ENCODE results near the gene NPFFR1.

DNA sequence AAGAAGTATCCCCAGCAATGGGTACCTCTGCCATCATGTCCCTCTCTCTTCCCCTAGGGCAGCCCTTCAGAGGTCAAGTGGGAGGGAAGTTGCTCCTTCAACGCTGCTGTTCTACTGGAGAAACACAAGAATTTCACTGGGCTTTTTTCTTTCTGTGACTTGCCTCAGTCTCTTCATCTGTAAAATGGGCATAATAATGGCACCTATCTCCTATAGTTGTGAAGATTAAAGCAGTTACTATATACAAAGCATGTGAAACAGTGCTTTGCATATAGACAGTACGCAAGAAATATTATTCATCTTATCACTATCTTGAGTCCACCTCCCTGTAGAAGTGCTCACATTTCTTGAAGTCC, 1.6 kb upstream of the NPFFR1 start:
- TF ChIP-seq POLR2AphosphoS5 (IDR thresholded peaks at IDR 0.05; ENCODE audit: low read depth) (no peak), CTCF (conservative IDR thresholded peaks at IDR 0.05; ENCODE audit: low read depth in 2 of 2) (no peak), CREB1 (CRISPR knock-in tag; IDR thresholded peaks at IDR 0.05; ENCODE audit: low read depth) (no peak), JUNB (IDR thresholded peaks at IDR 0.05; ENCODE audit: unreplicated experiment) (no peak), EZH2 (IDR thresholded peaks at IDR 0.05; ENCODE audit: low read depth, unreplicated experiment) (no peak), EZH2phosphoT487 (IDR thresholded peaks at IDR 0.05; ENCODE audit: unreplicated experiment) (no peak), ZNF331 (CRISPR knock-in tag; IDR thresholded peaks at IDR 0.05; ENCODE audit: low read depth) (no peak)
- TF ChIP-seq, protein P1, sequence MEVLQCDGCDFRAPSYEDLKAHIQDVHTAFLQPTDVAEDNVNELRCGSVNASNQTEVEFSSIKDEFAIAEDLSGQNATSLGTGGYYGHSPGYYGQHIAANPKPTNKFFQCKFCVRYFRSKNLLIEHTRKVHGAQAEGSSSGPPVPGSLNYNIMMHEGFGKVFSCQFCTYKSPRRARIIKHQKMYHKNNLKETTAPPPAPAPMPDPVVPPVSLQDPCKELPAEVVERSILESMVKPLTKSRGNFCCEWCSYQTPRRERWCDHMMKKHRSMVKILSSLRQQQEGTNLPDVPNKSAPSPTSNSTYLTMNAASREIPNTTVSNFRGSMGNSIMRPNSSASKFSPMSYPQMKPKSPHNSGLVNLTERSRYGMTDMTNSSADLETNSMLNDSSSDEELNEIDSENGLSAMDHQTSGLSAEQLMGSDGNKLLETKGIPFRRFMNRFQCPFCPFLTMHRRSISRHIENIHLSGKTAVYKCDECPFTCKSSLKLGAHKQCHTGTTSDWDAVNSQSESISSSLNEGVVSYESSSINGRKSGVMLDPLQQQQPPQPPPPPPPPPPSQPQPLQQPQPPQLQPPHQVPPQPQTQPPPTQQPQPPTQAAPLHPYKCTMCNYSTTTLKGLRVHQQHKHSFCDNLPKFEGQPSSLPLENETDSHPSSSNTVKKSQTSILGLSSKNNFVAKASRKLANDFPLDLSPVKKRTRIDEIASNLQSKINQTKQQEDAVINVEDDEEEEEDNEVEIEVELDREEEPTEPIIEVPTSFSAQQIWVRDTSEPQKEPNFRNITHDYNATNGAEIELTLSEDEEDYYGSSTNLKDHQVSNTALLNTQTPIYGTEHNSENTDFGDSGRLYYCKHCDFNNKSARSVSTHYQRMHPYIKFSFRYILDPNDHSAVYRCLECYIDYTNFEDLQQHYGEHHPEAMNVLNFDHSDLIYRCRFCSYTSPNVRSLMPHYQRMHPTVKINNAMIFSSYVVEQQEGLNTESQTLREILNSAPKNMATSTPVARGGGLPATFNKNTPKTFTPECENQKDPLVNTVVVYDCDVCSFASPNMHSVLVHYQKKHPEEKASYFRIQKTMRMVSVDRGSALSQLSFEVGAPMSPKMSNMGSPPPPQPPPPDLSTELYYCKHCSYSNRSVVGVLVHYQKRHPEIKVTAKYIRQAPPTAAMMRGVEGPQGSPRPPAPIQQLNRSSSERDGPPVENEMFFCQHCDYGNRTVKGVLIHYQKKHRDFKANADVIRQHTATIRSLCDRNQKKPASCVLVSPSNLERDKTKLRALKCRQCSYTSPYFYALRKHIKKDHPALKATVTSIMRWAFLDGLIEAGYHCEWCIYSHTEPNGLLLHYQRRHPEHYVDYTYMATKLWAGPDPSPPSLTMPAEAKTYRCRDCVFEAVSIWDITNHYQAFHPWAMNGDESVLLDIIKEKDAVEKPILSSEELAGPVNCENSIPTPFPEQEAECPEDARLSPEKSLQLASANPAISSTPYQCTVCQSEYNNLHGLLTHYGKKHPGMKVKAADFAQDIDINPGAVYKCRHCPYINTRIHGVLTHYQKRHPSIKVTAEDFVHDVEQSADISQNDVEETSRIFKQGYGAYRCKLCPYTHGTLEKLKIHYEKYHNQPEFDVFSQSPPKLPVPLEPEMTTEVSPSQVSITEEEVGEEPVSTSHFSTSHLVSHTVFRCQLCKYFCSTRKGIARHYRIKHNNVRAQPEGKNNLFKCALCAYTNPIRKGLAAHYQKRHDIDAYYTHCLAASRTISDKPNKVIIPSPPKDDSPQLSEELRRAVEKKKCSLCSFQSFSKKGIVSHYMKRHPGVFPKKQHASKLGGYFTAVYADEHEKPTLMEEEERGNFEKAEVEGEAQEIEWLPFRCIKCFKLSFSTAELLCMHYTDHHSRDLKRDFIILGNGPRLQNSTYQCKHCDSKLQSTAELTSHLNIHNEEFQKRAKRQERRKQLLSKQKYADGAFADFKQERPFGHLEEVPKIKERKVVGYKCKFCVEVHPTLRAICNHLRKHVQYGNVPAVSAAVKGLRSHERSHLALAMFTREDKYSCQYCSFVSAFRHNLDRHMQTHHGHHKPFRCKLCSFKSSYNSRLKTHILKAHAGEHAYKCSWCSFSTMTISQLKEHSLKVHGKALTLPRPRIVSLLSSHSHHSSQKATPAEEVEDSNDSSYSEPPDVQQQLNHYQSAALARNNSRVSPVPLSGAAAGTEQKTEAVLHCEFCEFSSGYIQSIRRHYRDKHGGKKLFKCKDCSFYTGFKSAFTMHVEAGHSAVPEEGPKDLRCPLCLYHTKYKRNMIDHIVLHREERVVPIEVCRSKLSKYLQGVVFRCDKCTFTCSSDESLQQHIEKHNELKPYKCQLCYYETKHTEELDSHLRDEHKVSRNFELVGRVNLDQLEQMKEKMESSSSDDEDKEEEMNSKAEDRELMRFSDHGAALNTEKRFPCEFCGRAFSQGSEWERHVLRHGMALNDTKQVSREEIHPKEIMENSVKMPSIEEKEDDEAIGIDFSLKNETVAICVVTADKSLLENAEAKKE (CRISPR knock-in tag; IDR thresholded peaks at IDR 0.05): no peak
